NCI-H128 (cell line): ENCODE measurements around the gene PPP2R5C.

Experiments used
- DNase-seq: peaks from one replicate; lab custom pipeline; 2025; ENCODE audit not compliant: unreplicated experiment; lab: John Stamatoyannopoulos, UW

PPP2R5C gene

GRCh38 chr14:101813171-101813759 is 51.8 kb downstream of the PPP2R5C start:
- no peak for DNase-seq

GRCh38 chr14:101813833-101814232 is 52.3 kb downstream of the PPP2R5C start:
- DNase-seq, result no peak

DNA sequence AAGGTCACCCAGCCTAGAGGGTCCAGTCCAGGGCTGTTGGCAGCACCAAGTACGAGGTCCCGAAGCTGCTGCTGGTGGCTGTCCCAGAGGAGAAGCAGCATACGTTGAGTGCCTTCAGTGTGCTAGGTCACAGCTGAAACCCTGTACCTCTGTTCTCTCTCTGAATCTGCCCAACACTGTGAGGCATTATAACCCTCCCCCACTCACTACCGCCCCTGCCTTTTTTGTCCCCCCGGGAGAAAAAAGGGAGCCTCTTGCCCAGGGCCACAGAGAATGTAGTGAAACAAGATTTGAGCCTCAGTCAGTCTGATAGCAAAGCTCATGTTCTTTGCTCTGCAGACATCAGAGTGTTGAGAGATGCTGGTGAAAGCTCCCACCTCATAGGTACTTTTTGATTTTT is 53.4 kb downstream of the PPP2R5C start:
- no peak for DNase-seq

GRCh38 chr14:101815994-101816393 is 54.5 kb downstream of the PPP2R5C start:
- DNase-seq, result no peak

DNA sequence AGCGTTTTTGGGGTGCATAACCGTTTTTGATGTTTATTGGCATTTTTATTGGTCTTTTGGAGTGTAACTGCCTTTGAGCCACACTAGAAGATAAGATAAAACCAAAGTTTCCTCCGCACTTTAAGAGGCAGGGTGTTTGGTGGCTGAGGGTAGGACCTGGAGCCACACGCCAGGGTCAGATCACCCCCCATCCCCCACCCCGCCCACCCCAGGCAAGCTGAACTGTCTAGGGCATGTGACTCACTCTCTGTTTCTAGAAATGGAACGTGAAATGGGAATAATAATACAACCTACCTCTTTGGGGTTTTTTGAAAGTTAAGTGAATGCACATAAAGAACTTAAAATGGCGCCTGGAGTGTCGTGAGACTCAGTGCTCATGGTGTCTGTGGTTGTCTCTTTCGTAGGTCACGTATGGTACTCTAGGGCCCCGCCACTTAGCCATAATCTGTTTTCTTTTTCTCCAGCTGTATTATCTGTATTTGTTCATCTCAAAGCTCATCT is 56.0 kb downstream of the PPP2R5C start:
- DNase-seq, result no peak

GRCh38 chr14:101819251-101819990 is 57.9 kb downstream of the PPP2R5C start:
- no peak for DNase-seq

DNA sequence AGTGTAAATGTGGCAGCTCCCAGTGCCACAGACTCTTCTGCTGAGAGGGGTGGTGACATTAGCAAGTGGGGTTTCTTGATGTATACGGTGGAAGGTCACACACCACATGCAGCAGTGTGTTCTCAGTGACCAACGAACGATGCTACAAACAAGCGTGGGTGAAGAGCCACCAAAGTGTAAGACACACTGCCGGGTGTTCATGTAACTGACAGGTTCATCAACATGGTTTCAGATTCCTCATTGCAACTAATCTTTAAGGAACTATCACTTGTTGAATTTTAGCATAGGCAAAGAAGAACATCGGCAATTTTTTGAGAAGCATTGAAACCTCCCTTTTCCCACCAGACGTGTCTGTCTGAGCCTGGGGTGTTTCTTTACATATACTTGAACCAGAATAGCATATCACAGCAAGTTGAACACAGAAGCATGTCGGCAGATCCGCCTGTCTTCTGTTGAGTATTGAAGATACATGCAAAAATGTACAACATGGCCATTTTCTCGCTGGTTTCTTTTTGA is 58.8 kb downstream of the PPP2R5C start:
- DNase-seq, result no peak

- no peak for DNase-seq
Measured at GRCh38 chr14:101821528-101821927, 60.0 kb downstream of the PPP2R5C start.

GRCh38 chr14:101823066-101823465 is 61.6 kb downstream of the PPP2R5C start:
- no peak for DNase-seq

- no peak for DNase-seq
Measured at GRCh38 chr14:101823511-101824120, 62.1 kb downstream of the PPP2R5C start.

- no peak for DNase-seq
Measured at GRCh38 chr14:101824339-101824727, 62.8 kb downstream of the PPP2R5C start.

DNA sequence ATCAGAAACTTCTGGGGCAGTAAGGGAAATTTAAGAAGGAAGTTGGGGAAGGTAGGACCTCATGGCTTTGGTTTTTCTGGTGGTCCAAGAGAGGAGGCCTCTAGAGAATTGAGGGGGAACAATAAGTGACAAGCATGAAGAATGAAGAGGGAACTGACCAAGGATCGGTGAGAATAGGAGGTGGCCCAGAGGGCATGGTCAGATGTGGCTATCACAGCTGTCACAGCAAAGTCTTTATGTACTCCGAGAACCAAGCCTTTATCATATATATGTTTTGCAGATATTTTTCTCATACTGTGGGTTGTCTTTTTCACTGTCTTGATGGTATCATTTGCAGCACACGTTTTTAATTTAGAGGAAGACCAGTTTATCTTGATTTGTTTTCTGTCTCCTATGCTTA is 64.3 kb downstream of the PPP2R5C start:
- no peak for DNase-seq

GRCh38 chr14:101826351-101826750 is 64.8 kb downstream of the PPP2R5C start:
- DNase-seq, result no peak

DNA sequence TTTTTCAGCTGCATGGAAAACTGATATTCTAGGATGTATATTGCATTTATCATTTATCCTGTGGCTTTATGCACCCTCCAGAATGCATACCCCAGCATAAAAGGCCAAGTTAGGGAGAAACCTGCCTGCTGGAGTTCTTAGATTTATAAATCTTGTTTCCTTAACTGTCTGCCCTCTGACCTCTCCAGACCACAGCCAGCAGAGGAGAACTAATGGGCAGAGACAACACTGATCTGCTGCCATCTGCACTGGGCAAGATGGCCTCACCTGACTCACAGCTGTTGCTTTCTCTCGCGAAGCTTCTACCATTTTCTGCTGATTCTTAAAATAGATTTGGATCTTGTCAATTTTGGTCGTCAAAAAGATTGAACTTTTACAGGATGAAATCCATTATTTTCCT is 65.8 kb downstream of the PPP2R5C start:
- no peak for DNase-seq

- no peak for DNase-seq
Measured at GRCh38 chr14:101828046-101828445, 66.5 kb downstream of the PPP2R5C start.

DNA sequence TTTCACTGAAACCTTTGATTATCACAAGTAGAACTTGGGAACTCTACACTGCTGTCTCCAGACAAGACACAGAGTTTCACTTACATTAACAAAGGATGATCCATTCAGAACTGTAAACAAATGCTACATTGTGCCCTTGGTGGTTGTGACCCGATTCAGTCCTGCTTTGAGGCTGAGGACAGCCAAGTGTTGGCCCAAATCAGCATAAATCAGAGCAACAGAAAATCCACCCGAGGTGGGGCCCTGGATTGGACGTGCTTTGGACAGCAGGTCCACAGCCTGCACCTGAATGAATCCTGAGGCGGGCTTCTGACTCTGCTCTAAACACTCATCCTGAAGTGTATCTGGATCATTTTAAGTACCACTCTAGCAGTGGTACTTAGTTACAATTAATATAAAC is 68.8 kb downstream of the PPP2R5C start:
- no peak for DNase-seq

GRCh38 chr14:101833045-101833444 is 71.5 kb downstream of the PPP2R5C start:
- DNase-seq, result no peak

DNA sequence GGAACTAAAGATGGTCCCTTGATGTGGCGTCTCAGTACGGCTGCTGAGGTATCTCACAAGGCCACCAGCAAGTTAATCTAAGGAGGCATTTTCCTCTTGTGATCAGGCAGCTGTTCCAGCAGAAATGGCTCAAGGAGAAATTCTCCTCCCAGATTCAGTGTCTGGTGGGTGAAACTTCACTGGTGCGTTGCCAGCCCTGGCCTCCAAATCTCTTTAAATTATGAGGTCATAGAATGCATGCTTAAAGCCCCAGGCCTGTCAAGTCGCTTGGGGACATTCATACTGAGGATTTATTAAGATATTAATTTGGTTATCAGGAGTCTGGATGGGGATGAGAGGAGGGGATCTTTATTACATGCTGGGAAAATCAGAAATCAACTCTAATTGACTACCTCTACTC is 72.9 kb downstream of the PPP2R5C start:
- DNase-seq, result no peak

GRCh38 chr14:101834800-101835547 is 73.5 kb downstream of the PPP2R5C start:
- DNase-seq, result no peak

DNA sequence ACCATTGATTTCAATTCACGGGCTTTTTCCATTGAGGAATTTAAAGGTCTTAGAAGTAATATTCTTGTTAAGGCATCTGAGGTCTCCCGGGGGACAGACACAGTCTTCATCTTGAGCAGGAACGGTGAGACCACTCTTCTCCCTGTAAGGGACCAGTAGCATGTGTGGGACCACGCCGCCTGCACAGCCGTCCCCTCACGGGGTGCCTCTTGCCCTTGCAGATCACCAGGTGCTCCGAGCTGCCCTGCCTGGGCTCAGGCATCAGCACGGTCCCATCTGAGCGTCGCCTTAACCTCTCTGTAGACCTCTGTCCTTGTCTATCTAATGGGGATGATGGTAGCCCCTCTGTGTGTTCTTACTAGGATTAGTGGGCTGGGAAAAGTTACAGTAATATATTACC is 74.1 kb downstream of the PPP2R5C start:
- no peak for DNase-seq

GRCh38 chr14:101836135-101836534 is 74.6 kb downstream of the PPP2R5C start:
- no peak for DNase-seq
